T-cell (primary cell): Measurements from ENCODE around the gene TCAIM. TPM values are rescaled to one million over a fixed set of nuclear protein-coding genes. Genes with fewer than 3 reads are reported as not detected.
"Not testable (repeated sequence)": the region's sequence is repeated elsewhere in the genome, so short reads cannot be mapped to it uniquely, and the experiment has no call there.

ENCODE experiments used
- ATAC-seq, 4 experiments: fragments of 200-7000 bp in 3 of 4; fragments of 150-1000 bp in 1 of 4; cut with Tn5 transposase; replicated peaks in 1 of 4; 1 replicate in 3 of 4; 2 replicates in 1 of 4; pipeline ENCODE4 v1.10.0; 2021; ENCODE audit warnings: moderate library complexity in 3 of 4, mild to moderate bottlenecking in 2 of 4, moderate number of reproducible peaks in 1 of 4
- CTCF ChIA-PET, 2 donors: fragments of 300-600 bp; sonication (Branson Sonifier 250); formaldehyde crosslinking; loops; one replicate each; lab custom pipeline; 2022; ENCODE audit warnings: antibody characterized with exemption in 2 of 2; lab: Charles Lee
- POLR2A ChIA-PET, 2 donors: fragments of 300-600 bp; sonication (Branson Sonifier 250); formaldehyde crosslinking; loops; one replicate each; lab custom pipeline; 2022; ENCODE audit warnings: antibody characterized with exemption in 2 of 2; lab: Charles Lee
- DNase-seq, 35 experiments: peaks; one replicate each; pipeline versions ENCODE4 v3.0.0 to v3.0.0-alpha.2; 2013 to 2023
- H3K27ac ChIP-seq: one replicate; pipeline ENCODE4 v1.5.1; 2013; ENCODE audit warnings: low read length
- H3K27me3 ChIP-seq, 2 experiments: replicated peaks in 1 of 2; 1 replicate in 1 of 2; 2 replicates in 1 of 2; pipeline versions ENCODE4 v1.6.1 to v1.7.0; 2013; ENCODE audit warnings: low read length in 1 of 2, mixed read lengths in 1 of 2; ENCODE audit not compliant: control insufficient read depth in 2 of 2, insufficient read depth in 2 of 2; ENCODE audit errors: extremely low read depth in 1 of 2
- H3K36me3 ChIP-seq, 2 donors: 1 replicate in 1 of 2; 2 replicates in 1 of 2; pipeline versions ENCODE4 v1.6.1 to v1.7.0; 2013; ENCODE audit warnings: low read length in 1 of 2; ENCODE audit not compliant: control insufficient read depth in 2 of 2, insufficient read depth in 1 of 2; ENCODE audit errors: extremely low read depth in 1 of 2
- H3K4me1 ChIP-seq, 2 experiments: 1 replicate in 1 of 2; 2 replicates in 1 of 2; pipeline versions ENCODE4 v1.6.1 to v1.7.0; 2013; ENCODE audit warnings: low read length in 2 of 2, mixed read lengths in 1 of 2; ENCODE audit not compliant: insufficient read depth in 2 of 2, control insufficient read depth in 1 of 2; ENCODE audit errors: extremely low read depth in 1 of 2
- H3K4me3 ChIP-seq, 2 donors: 1 replicate in 1 of 2; 2 replicates in 1 of 2; pipeline versions ENCODE4 v1.5.1 to v1.7.0; 2013; ENCODE audit warnings: mild to moderate bottlenecking in 2 of 2, low read length in 1 of 2, moderate library complexity in 1 of 2; ENCODE audit not compliant: control insufficient read depth in 1 of 2; ENCODE audit errors: extremely low read depth in 1 of 2
- H3K9me3 ChIP-seq: 2 replicates; pipeline ENCODE4 v1.7.0; 2013
- H3K27ac Mint-ChIP-seq, 2 donors: one replicate each; pipeline ENCODE4 v1.8.0; 2020 to 2021; ENCODE audit warnings: mild to moderate bottlenecking in 2 of 2, mixed read lengths in 2 of 2
- H3K27me3 Mint-ChIP-seq, 2 donors: one replicate each; pipeline ENCODE4 v1.8.0; 2021 to 2022; ENCODE audit warnings: mixed read lengths in 2 of 2
- H3K36me3 Mint-ChIP-seq: one replicate; pipeline ENCODE4 v1.8.0; 2021; ENCODE audit warnings: mixed read lengths
- H3K4me1 Mint-ChIP-seq, 3 donors: one replicate each; pipeline ENCODE4 v1.8.0; 2020 to 2022; ENCODE audit warnings: mixed read lengths in 3 of 3, mild to moderate bottlenecking in 1 of 3
- H3K4me3 Mint-ChIP-seq, 3 donors: one replicate each; pipeline ENCODE4 v1.8.0; 2020 to 2022; ENCODE audit warnings: mild to moderate bottlenecking in 3 of 3, mixed read lengths in 3 of 3, moderate library complexity in 3 of 3
- H3K9me3 Mint-ChIP-seq, 3 donors: one replicate each; pipeline ENCODE4 v1.8.0; 2020 to 2022; ENCODE audit warnings: mixed read lengths in 3 of 3
- WGBS: methylation state at CpG from one replicate; pipeline ENCODE4 v1.1.5; 2013; ENCODE audit warnings: missing lambda C conversion rate; ENCODE audit not compliant: insufficient coverage; 5-methylcytosine and 5-hydroxymethylcytosine counted together
- total RNA-seq, 35 experiments: library from RNA in 6 of 35; stranded (reverse) in 6 of 35; fragments of 120-200 nt in 1 of 35; gene quantifications; one replicate each; pipeline versions ENCODE4 v1.2.1 to v1.2.4 and lab custom pipeline; 2013 to 2026

The TCAIM gene
- total RNA-seq, 5 donors from 2014 or later (not counting 1 experiment from before 2014, with no cell fraction given) = 8.4 to 16.5 (median 13.4) TPM

DNA sequence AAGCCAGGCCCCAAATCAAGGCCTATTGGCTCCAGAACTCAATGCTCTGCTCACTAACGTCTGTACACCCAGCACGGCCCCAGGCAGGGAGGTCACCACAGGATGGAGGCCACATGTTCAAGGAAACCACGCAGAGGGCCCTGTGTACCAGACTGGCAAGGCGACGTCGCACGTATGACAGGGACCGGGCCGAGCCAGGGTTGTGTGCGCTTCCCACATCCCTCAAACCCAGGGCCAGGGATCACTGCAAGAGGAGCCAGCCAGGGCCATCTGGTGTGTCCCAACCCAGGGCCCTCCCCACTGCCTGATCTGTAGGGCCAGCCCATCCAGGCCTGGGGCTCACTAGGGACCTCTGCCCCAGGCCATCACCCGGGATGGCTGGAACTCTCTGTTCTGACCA, 76.9 kb downstream of the TCAIM start:
- H3K36me3 ChIP-seq = no peaks in the 10 kb centered on the region
- H3K27me3 Mint-ChIP-seq = peaks cover 0 to 4% of the 10 kb centered on the region in 2 donors
- H3K9me3 ChIP-seq = no peaks in the 10 kb centered on the region
- no peaks in the 10 kb centered on the region for H3K9me3 Mint-ChIP-seq
- ChIA-PET POLR2A (no interaction called here), CTCF (interaction anchor here in 1 of 2 donors (0.6 kb wide), 1 partner anchor 420 kb away, joined by 3 read pairs; no protein-coding TSS in a partner anchor)
- H3K4me3 Mint-ChIP-seq = no peak overlapping the region
- ATAC-seq (no peak), DNase-seq (no peak)
- WGBS = 94% methylated on average over 11 of the region's 11 CpGs
- H3K27ac ChIP-seq = no peak overlapping the region
- no peaks in the 10 kb centered on the region for H3K36me3 Mint-ChIP-seq
- no peak overlapping the region for H3K4me3 ChIP-seq
- H3K4me1 Mint-ChIP-seq = peaks cover 0 to 4% (median 0%) of the 10 kb centered on the region in 3 donors
- H3K27me3 ChIP-seq = peaks cover 0 to 6% of the 10 kb centered on the region in 2 experiments
- no peak overlapping the region for H3K27ac Mint-ChIP-seq
- H3K4me1 ChIP-seq = no peaks in the 10 kb centered on the region

DNA sequence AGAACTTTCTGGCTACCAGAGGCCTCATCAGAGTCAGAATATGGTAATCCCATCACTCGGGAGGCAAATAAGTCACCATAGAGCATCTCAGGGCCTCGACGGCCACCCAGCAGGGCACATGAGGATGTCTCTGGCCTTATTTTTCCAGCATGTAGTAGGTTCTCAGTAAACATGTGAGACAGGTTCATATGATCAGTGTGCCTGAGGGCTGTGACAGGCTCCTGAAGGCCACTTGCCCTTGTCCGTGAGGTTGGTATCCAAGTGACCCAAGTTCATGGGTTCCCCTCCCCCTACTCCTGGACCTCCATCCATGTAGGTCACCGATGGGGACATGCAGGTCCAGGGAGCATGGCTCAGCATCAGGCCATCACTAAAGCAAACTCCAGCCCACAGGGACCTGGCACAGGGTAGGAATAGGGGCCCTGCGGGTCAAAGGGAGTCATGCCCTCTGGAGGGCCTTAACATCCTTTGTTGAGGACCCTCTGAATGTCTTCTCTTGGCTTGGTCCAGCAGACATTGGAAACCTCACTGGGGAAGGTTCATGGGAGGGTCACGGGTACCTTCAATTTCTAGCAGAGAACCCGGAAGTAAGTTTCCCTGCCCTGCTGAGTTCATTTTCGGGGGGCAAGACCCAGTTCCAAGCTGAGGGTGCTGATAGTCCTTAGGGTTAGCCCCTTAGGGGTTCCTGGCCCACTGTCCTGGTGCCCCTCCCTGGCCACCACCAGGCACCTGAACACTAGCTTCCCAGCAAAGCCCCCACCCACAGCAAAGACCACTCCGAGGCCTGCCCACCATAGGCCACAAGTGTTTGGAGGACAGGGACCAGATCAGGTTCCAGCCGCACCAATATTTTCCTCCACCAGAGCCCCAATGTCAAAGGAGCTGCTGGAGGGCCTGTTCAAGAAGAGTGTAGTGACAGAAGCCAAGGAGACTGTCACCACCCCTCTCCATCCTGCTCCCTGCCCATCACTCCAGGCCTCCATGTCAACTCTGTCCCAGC, 77.8 kb downstream of the TCAIM start:
- 79% methylated on average over 7 of the region's 11 CpGs for WGBS

DNA sequence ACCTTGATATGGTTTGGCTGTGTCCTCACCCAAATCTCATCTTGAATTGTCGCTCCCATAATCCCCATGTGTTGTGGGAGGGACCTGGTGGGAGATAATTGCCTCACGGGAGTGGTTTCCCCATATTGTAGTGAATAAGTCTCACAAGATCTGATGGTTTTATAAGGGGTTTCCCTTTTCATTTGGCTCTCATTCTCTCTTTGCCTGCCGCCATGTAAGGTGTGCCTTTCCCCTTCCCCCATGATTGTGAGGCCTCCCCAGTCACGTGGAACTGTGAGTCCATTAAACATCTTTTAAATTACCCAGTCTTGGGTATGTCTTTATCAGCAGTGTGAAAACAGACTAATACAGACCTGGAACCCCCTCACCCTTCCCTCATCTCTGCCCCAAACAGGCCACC, 79.6 kb downstream of the TCAIM start:
- H3K4me3 Mint-ChIP-seq, H3K27me3 Mint-ChIP-seq, H3K27ac Mint-ChIP-seq, H3K27ac ChIP-seq, H3K4me1 ChIP-seq, POLR2A ChIA-PET, DNase-seq, H3K9me3 ChIP-seq, H3K4me3 ChIP-seq, H3K4me1 Mint-ChIP-seq, CTCF ChIA-PET, ATAC-seq, H3K9me3 Mint-ChIP-seq, H3K36me3 Mint-ChIP-seq, H3K36me3 ChIP-seq: not testable (repeated sequence)
- no CpG with 5 or more reads among the region's 4 CpGs for WGBS
- peaks cover 0 to 10% of the 10 kb centered on the region in 2 experiments for H3K27me3 ChIP-seq

More for the DNA sequence above, 77.8 kb downstream of the TCAIM start:
- no peaks in the 10 kb centered on the region for H3K36me3 ChIP-seq
- peaks cover 0 to 4% (median 0%) of the 10 kb centered on the region in 3 donors for H3K4me1 Mint-ChIP-seq
- peaks cover 0 to 10% of the 10 kb centered on the region in 2 experiments for H3K27me3 ChIP-seq
- no peak overlapping the region for H3K27ac ChIP-seq
- ATAC-seq (no peak), DNase-seq (no peak)
- no peak overlapping the region for H3K4me3 ChIP-seq
- peaks cover 0 to 4% of the 10 kb centered on the region in 2 donors for H3K27me3 Mint-ChIP-seq
- H3K9me3 ChIP-seq = no peaks in the 10 kb centered on the region
- H3K36me3 Mint-ChIP-seq = no peaks in the 10 kb centered on the region
- ChIA-PET CTCF (no interaction called here), POLR2A (no interaction called here)
- H3K4me1 ChIP-seq = no peaks in the 10 kb centered on the region
- H3K4me3 Mint-ChIP-seq = no peak overlapping the region
- no peaks in the 10 kb centered on the region for H3K9me3 Mint-ChIP-seq
- no peak overlapping the region for H3K27ac Mint-ChIP-seq

DNA sequence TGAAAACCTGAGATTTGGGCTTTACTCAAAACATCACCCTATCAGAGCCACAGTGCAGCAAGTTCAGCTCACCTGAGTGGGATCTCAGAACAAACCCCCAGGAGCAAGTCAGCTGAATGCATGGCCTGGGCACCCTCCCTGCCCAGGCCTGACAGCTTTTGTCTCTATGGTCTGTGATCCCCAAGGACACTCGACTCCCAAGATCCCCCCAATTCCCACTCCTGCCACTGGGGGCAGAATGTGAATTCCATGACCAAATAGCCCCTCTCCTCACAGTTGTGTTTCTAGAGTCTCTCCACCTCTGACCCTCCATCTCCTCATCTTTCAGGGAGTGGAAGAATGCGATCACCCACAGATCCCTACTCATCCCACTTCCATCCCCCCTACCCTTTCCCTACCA, 80.0 kb downstream of the TCAIM start:
- ChIA-PET CTCF (no interaction called here), POLR2A (no interaction called here)
- H3K4me3 ChIP-seq = no peak overlapping the region
- H3K27me3 ChIP-seq = peaks cover 0 to 13% of the 10 kb centered on the region in 2 experiments
- no peaks in the 10 kb centered on the region for H3K36me3 ChIP-seq
- H3K9me3 ChIP-seq = no peaks in the 10 kb centered on the region
- no peaks in the 10 kb centered on the region for H3K36me3 Mint-ChIP-seq
- WGBS = 83% methylated on average over 1 of the region's 2 CpGs
- no peak overlapping the region for H3K4me3 Mint-ChIP-seq
- H3K27ac Mint-ChIP-seq = no peak overlapping the region
- ATAC-seq (no peak), DNase-seq (no peak)
- no peaks in the 10 kb centered on the region for H3K4me1 ChIP-seq
- peaks cover 0 to 4% (median 0%) of the 10 kb centered on the region in 3 donors for H3K4me1 Mint-ChIP-seq
- H3K27me3 Mint-ChIP-seq = peaks cover 0 to 6% of the 10 kb centered on the region in 2 donors
- H3K27ac ChIP-seq = no peak overlapping the region
- H3K9me3 Mint-ChIP-seq = no peaks in the 10 kb centered on the region

DNA sequence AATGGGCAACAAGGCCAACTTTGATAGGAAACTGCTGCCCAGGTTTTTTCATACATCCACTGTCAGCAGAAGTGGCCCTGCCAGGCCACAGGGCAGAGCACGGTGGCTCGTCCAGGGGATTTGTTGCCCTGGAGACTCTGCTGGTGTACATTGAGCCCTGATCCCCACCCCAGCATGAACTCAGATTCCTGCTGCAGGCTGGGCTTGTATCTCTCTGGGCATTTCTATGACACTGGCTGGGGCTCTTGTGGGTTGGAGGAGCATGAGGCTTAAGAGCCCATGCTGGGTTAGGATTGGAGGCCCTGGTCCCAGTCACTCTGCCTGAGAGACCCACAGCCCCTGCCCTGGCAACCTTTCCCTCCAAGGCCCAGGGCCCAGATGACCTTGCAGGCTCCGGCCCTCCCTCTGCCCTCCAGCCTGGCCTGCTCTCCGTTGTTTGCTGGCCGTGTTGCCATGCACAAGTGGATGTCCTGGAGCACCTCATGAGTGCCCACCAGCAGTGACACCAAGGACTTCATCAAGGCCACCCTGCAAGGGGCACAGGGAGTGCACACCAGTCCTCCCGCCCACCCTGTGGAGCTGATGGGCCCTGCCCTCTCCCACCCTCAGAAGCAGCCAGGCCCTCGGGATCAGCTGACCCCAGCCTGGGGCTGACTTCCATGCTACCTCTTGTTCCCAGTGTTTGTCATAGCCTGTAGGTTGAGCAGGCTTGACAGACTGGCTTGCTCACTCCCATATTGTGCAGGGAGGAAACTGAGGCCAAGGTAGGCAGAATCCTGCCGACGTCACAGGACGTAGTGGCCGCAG, 80.8 kb downstream of the TCAIM start:
- ATAC-seq (no peak), DNase-seq (no peak)
- Histone ChIP-seq H3K27ac (no peak overlapping the region), H3K4me1 (no peaks in the 10 kb centered on the region), H3K36me3 (no peaks in the 10 kb centered on the region), H3K4me3 (no peak overlapping the region), H3K27me3 (peaks cover 0 to 19% of the 10 kb centered on the region in 2 experiments), H3K9me3 (no peaks in the 10 kb centered on the region)
- 72% methylated on average over 11 of the region's 11 CpGs for WGBS
- H3K36me3 Mint-ChIP-seq = no peaks in the 10 kb centered on the region
- H3K9me3 Mint-ChIP-seq = no peaks in the 10 kb centered on the region
- POLR2A ChIA-PET = no interaction called here
- CTCF ChIA-PET = no interaction called here
- no peak overlapping the region for H3K27ac Mint-ChIP-seq
- H3K4me1 Mint-ChIP-seq = peaks cover 0 to 4% (median 0%) of the 10 kb centered on the region in 3 donors
- H3K27me3 Mint-ChIP-seq = peaks cover under 1 to 8% of the 10 kb centered on the region in 2 donors
- no peak overlapping the region for H3K4me3 Mint-ChIP-seq

DNA sequence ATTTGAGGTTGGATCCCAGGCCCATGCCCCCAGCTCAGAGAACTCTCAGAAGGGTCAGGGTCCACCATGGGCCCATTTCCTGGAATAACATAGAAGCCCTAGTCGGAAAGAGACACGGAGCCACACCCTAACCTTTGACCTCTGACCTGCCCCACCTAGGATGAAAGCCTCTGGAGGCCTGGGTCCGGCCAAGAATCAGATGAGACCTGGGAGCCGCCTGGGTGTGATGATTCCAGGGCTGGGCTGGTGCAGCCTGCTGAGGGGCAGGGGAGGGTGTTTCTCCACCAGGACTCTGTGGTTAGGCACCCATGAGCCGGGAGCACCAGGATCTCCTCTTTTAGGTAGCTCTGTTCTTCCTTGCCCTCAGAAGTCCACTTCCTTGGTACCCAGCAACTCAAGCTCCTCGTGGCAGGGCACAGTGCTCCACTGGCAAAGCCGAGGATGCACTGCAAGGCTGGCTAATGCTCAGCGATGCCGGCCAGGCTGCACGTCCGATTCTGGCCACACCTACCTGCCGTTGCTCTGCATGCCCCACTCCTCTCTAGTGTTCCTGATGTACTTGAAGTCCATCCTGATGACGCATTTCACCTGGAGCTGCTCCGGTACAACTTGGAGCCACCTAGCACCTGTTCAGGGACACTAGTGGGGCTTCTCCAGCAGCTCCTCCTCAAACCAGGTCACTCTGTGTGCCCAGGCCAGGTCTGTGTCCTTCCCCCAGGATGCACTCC, 81.5 kb downstream of the TCAIM start:
- 76% methylated on average over 11 of the region's 14 CpGs for WGBS
- H3K4me3 ChIP-seq = no peak overlapping the region
- Mint-ChIP-seq H3K9me3 (no peaks in the 10 kb centered on the region), H3K27ac (no peak overlapping the region), H3K27me3 (peaks cover 4 to 13% of the 10 kb centered on the region in 2 donors), H3K36me3 (no peaks in the 10 kb centered on the region), H3K4me1 (peaks cover 0 to 4% (median 0%) of the 10 kb centered on the region in 3 donors), H3K4me3 (no peak overlapping the region)
- H3K36me3 ChIP-seq = no peaks in the 10 kb centered on the region
- H3K4me1 ChIP-seq = no peaks in the 10 kb centered on the region
- DNase-seq (no peak), ATAC-seq (no peak)
- ChIA-PET CTCF (no interaction called here), POLR2A (no interaction called here)
- H3K9me3 ChIP-seq = no peaks in the 10 kb centered on the region
- no peak overlapping the region for H3K27ac ChIP-seq
- peaks cover 0 to 26% of the 10 kb centered on the region in 2 experiments for H3K27me3 ChIP-seq
